ENCODE measurements around the gene DNAJC13. TPM values are rescaled to one million over a fixed set of nuclear protein-coding genes. Genes with fewer than 3 reads are reported as not detected.
"Not testable (repeated sequence)": the region's sequence is repeated elsewhere in the genome, so short reads cannot be mapped to it uniquely, and the experiment has no call there.

Gene DNAJC13
- total RNA-seq, 1 experiment from 2014 or later, result 28.5 TPM

- ATAC-seq, result peak; percentile 84
- no peak for TF ChIP-seq ZNF317 (CRISPR knock-in tag; IDR thresholded peaks at IDR 0.05; ENCODE audit: borderline replicate concordance, low read depth)
- no peak for TF ChIP-seq ZNF219 (CRISPR knock-in tag; IDR thresholded peaks at IDR 0.05; ENCODE audit: borderline replicate concordance)
- no peak for TF ChIP-seq JUN (CRISPR knock-in tag; IDR thresholded peaks at IDR 0.05)
- no peak for TF ChIP-seq MAX (CRISPR knock-in tag; IDR thresholded peaks at IDR 0.05)
- TF ChIP-seq GRHL2 (CRISPR knock-in tag; IDR thresholded peaks at IDR 0.05; ENCODE audit: insufficient replicate concordance, severe bottlenecking), result no peak
- no peak for TF ChIP-seq ZNF396 (CRISPR knock-in tag; IDR thresholded peaks at IDR 0.05; ENCODE audit: borderline replicate concordance)
- TF ChIP-seq SMAD3 (CRISPR knock-in tag; IDR thresholded peaks at IDR 0.05; ENCODE audit: borderline replicate concordance), result no peak
- no peak for TF ChIP-seq ZNF138 (CRISPR knock-in tag; conservative IDR thresholded peaks at IDR 0.05)
- ChIA-PET CTCF (interaction anchor here (1.5 to 9.3 kb wide), 3 partner anchors 13 to 52 kb away, joined by 4 to 185 read pairs (median 18); no protein-coding TSS in a partner anchor), POLR2A (no interaction called here)
- Mint-ChIP-seq H3K4me3 (no peak overlapping the region), H3K27ac (no peak overlapping the region; the same call in 1 of the 2 replicates), H3K4me1 (peaks cover 16% of the 10 kb centered on the region), H3K27me3 (ENCODE audit: low read depth) (no peaks in the 10 kb centered on the region), H3K9me3 (peaks cover 12% of the 10 kb centered on the region), H3K36me3 (peaks cover 16% of the 10 kb centered on the region)
- DNase-seq (ENCODE audit: low spot score), result no peak
Measured at GRCh38 chr3:132395126-132395525, 22.2 kb upstream of the DNAJC13 start.

DNA sequence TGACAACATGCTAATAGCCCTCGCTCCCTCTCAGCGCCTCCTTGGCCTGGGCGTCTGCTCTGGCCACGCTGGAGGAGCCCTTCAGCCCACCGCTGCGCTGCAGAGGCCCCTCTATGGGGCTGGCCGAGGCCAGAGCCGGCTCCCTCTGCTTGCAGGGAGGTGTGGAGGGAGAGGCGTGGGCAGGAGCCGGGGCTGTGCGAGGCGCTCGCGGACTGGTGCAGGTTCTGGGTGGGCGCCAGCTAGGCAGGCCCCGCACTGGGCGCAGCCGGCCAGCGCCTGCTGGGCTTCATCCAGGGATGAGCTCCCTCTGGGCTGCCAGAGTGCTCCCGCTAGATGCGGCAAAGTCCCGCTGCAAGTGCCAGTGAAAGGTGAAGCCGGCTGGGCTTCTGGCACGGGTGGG, 21.0 kb upstream of the DNAJC13 start:
- DNase-seq (ENCODE audit: low spot score) (no peak), ATAC-seq (no peak)
- no peak overlapping the region for H3K27ac Mint-ChIP-seq
- ChIA-PET CTCF (interaction anchor here (2.8 to 9.3 kb wide), 4 partner anchors 14 to 138 kb away, joined by 18 to 185 read pairs (median 48); no protein-coding TSS in a partner anchor), POLR2A (interaction anchor here (1.0 kb wide), 1 partner anchor 21 kb away, joined by 3 read pairs; the partner anchor contains the start of gene DNAJC13)
- peaks cover 9% of the 10 kb centered on the region for H3K36me3 Mint-ChIP-seq
- H3K9me3 Mint-ChIP-seq, result peaks cover 6% of the 10 kb centered on the region
- H3K27me3 Mint-ChIP-seq (ENCODE audit: low read depth), result no peaks in the 10 kb centered on the region
- H3K4me3 Mint-ChIP-seq, result no peak overlapping the region
- peaks cover 16% of the 10 kb centered on the region for H3K4me1 Mint-ChIP-seq
- TF ChIP-seq ZNF219 (CRISPR knock-in tag; IDR thresholded peaks at IDR 0.05; ENCODE audit: borderline replicate concordance), result no peak
- TF ChIP-seq NFYB (CRISPR knock-in tag; conservative IDR thresholded peaks at IDR 0.05; ENCODE audit: low read depth), result no peak
- no peak for TF ChIP-seq SOX15 (CRISPR knock-in tag; IDR thresholded peaks at IDR 0.05)
- TF ChIP-seq ZNF121 (CRISPR knock-in tag; IDR thresholded peaks at IDR 0.05), result no peak
- TF ChIP-seq IRF2 (CRISPR knock-in tag; IDR thresholded peaks at IDR 0.05; ENCODE audit: borderline replicate concordance, low read depth), result no peak

- H3K4me1 Mint-ChIP-seq, result peaks cover 16% of the 10 kb centered on the region
- ATAC-seq; H3K27me3 Mint-ChIP-seq (ENCODE audit: low read depth); H3K36me3 Mint-ChIP-seq; DNase-seq (ENCODE audit: low spot score); H3K4me3 Mint-ChIP-seq; H3K9me3 Mint-ChIP-seq: not testable (repeated sequence)
- peak overlapping the region; percentile 54; the same call in 1 of the 2 replicates for H3K27ac Mint-ChIP-seq
- TF ChIP-seq NFYB (CRISPR knock-in tag; conservative IDR thresholded peaks at IDR 0.05; ENCODE audit: low read depth), result peak; percentile 44; the same call in 1 of the 2 replicates
- CTCF ChIA-PET, result interaction anchor here (1.1 to 9.3 kb wide), 7 partner anchors 14 to 139 kb away, joined by 3 to 185 read pairs (median 18); partner anchors contain the start of gene DNAJC13
- POLR2A ChIA-PET, result interaction anchor here (1.0 kb wide), 1 partner anchor 21 kb away, joined by 3 read pairs; the partner anchor contains the start of gene DNAJC13
Measured at GRCh38 chr3:132396776-132397175, 20.5 kb upstream of the DNAJC13 start.

- Mint-ChIP-seq H3K27me3 (ENCODE audit: low read depth) (no peaks in the 10 kb centered on the region), H3K4me3 (no peak overlapping the region), H3K4me1 (peaks cover 16% of the 10 kb centered on the region), H3K9me3 (peaks cover 6% of the 10 kb centered on the region), H3K36me3 (peaks cover 4% of the 10 kb centered on the region), H3K27ac (no peak overlapping the region)
- ATAC-seq (peak; percentile 81), DNase-seq (ENCODE audit: low spot score) (peak; percentile 44)
- TF ChIP-seq, protein P1, sequence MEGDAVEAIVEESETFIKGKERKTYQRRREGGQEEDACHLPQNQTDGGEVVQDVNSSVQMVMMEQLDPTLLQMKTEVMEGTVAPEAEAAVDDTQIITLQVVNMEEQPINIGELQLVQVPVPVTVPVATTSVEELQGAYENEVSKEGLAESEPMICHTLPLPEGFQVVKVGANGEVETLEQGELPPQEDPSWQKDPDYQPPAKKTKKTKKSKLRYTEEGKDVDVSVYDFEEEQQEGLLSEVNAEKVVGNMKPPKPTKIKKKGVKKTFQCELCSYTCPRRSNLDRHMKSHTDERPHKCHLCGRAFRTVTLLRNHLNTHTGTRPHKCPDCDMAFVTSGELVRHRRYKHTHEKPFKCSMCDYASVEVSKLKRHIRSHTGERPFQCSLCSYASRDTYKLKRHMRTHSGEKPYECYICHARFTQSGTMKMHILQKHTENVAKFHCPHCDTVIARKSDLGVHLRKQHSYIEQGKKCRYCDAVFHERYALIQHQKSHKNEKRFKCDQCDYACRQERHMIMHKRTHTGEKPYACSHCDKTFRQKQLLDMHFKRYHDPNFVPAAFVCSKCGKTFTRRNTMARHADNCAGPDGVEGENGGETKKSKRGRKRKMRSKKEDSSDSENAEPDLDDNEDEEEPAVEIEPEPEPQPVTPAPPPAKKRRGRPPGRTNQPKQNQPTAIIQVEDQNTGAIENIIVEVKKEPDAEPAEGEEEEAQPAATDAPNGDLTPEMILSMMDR (IDR thresholded peaks at IDR 0.05), result peak; percentile 73
- TF ChIP-seq JUN (CRISPR knock-in tag; IDR thresholded peaks at IDR 0.05), result no peak
- POLR2A ChIA-PET, result no interaction called here
- CTCF ChIA-PET, result interaction anchor here (0.8 to 9.3 kb wide), 21 partner anchors 17 to 364 kb away, joined by 3 to 185 read pairs (median 4); partner anchors contain the start of genes ACP3, CPNE4 and DNAJC13
Measured at GRCh38 chr3:132399054-132399929, 18.0 kb upstream of the DNAJC13 start.
